K562 (cell line): Measurements from ENCODE around the gene ADM.

ENCODE experiments used
- EP300 ChIP-seq: IDR thresholded peaks from 2 replicates; pipeline ENCODE4 v1.6.1; 2012; ENCODE audit warnings: low read length, improper control_type of control experiment
- ETV6 ChIP-seq, 3 experiments: fragments of 150-350 bp in 1 of 3; sonication (generic) in 1 of 3; formaldehyde crosslinking in 1 of 3; IDR thresholded peaks; 2 replicates each; pipeline versions ENCODE4 v1.6.1 to v1.8.0; 2014 to 2022; ENCODE audit warnings: borderline replicate concordance in 2 of 3, low read depth in 2 of 3, antibody characterized with exemption in 1 of 3, low read length in 1 of 3, mild to moderate bottlenecking in 1 of 3, missing genetic modification reagents in 1 of 3
- MYNN ChIP-seq, 2 experiments: sonication (generic); formaldehyde crosslinking in 1 of 2; IDR thresholded peaks; 2 replicates each; pipeline versions ENCODE4 v1.5.0 to v1.6.1; 2016 to 2020; ENCODE audit warnings: antibody characterized with exemption in 1 of 2, missing genetic modification reagents in 1 of 2
- PHB ChIP-seq: fragments of 250-450 bp; sonication (Bioruptor Pico); IDR thresholded peaks from 2 replicates; pipeline ENCODE4 v1.5.0; 2021

- TF ChIP-seq MYNN (IDR thresholded peaks at IDR 0.05) (no peak), MYNN (CRISPR knock-in tag; IDR thresholded peaks at IDR 0.05) (no peak), ETV6 (IDR thresholded peaks at IDR 0.05; ENCODE audit: borderline replicate concordance in 1 of 2, low read depth in 2 of 2, low read length in 1 of 2) (no peak), ETV6 (CRISPR knock-in tag; IDR thresholded peaks at IDR 0.05; ENCODE audit: borderline replicate concordance) (no peak), EP300 (no peak), PHB (CRISPR knock-in tag) (no peak)
Measured at GRCh38 chr11:10282117-10282516, 22.8 kb upstream of the ADM start.
